ENCODE results near the gene SSBP4. TPM values are rescaled to one million over a fixed set of nuclear protein-coding genes. Genes with fewer than 3 reads are reported as not detected.

The SSBP4 gene
- total and polyA plus RNA-seq, 2 donors (not counting 1 experiment from before 2014, with no cell fraction given): 12.8 to 58.6 TPM

- Histone ChIP-seq H3K79me2 (ENCODE audit: control insufficient read depth, insufficient read depth, low read length) (peaks cover 26% of the 10 kb centered on the region), H3K9me3 (ENCODE audit: control insufficient read depth, insufficient read depth, low read depth, low read length) (no peaks in the 10 kb centered on the region), H3K9ac (ENCODE audit: insufficient read depth, low read length) (no peak overlapping the region), H2AFZ (ENCODE audit: low read length) (no peak overlapping the region), H3K27me3 (ENCODE audit: control insufficient read depth, insufficient read depth, low read length) (no peaks in the 10 kb centered on the region), H4K20me1 (ENCODE audit: control insufficient read depth, extremely low read depth, insufficient read depth, low read length) (no peaks in the 10 kb centered on the region), H3K4me3 (replicated peaks in 1 of 4; ENCODE audit: control extremely low read depth in 1 of 4, insufficient read depth in 1 of 4, low read depth in 3 of 4, low read length in 4 of 4) (no peak overlapping the region), H3K4me1 (ENCODE audit: control insufficient read depth, extremely low read depth, insufficient read depth, low read length) (peaks cover 29% of the 10 kb centered on the region), H3K27ac (ENCODE audit: insufficient read depth, low read length) (no peak overlapping the region), H3K36me3 (ENCODE audit: control insufficient read depth, insufficient read depth, low read length) (peaks cover 20% of the 10 kb centered on the region), H3K4me2 (ENCODE audit: extremely low read depth, insufficient read depth, low read length) (no peak overlapping the region)
- no peak for TF ChIP-seq EZH2 (IDR thresholded peaks at IDR 0.05; ENCODE audit: low read length, missing control alignments)
- TF ChIP-seq CTCF (conservative IDR thresholded peaks at IDR 0.05 in 1 of 2, IDR thresholded peaks at IDR 0.05 in 1 of 2; ENCODE audit: low read depth in 1 of 2, low read length in 2 of 2): no peak
- no peak for DNase-seq (ENCODE audit: low read depth in 2 of 2)
These were observed 46.8 kb downstream of the SSBP4 start for GRCh38 chr19:18465964-18466339.

GRCh38 chr19:18466354-18466753, 47.2 kb downstream of the SSBP4 start:
- Histone ChIP-seq H3K4me1 (ENCODE audit: control insufficient read depth, extremely low read depth, insufficient read depth, low read length) (peaks cover 25% of the 10 kb centered on the region), H2AFZ (ENCODE audit: low read length) (no peak overlapping the region), H3K4me2 (ENCODE audit: extremely low read depth, insufficient read depth, low read length) (no peak overlapping the region), H3K9ac (ENCODE audit: insufficient read depth, low read length) (no peak overlapping the region), H4K20me1 (ENCODE audit: control insufficient read depth, extremely low read depth, insufficient read depth, low read length) (no peaks in the 10 kb centered on the region), H3K36me3 (ENCODE audit: control insufficient read depth, insufficient read depth, low read length) (peaks cover 17% of the 10 kb centered on the region), H3K27me3 (ENCODE audit: control insufficient read depth, insufficient read depth, low read length) (no peaks in the 10 kb centered on the region), H3K9me3 (ENCODE audit: control insufficient read depth, insufficient read depth, low read depth, low read length) (no peaks in the 10 kb centered on the region), H3K27ac (ENCODE audit: insufficient read depth, low read length) (no peak overlapping the region), H3K79me2 (ENCODE audit: control insufficient read depth, insufficient read depth, low read length) (peaks cover 26% of the 10 kb centered on the region), H3K4me3 (replicated peaks in 1 of 4; ENCODE audit: control extremely low read depth in 1 of 4, insufficient read depth in 1 of 4, low read depth in 3 of 4, low read length in 4 of 4) (no peak overlapping the region)
- DNase-seq (ENCODE audit: low read depth in 2 of 2): no peak
- no peak for TF ChIP-seq EZH2 (IDR thresholded peaks at IDR 0.05; ENCODE audit: low read length, missing control alignments)
- TF ChIP-seq CTCF (conservative IDR thresholded peaks at IDR 0.05 in 1 of 2, IDR thresholded peaks at IDR 0.05 in 1 of 2; ENCODE audit: low read depth in 1 of 2, low read length in 2 of 2): no peak

- peaks cover 21% of the 10 kb centered on the region for H3K4me1 ChIP-seq (ENCODE audit: control insufficient read depth, extremely low read depth, insufficient read depth, low read length)
- H2AFZ ChIP-seq (ENCODE audit: low read length): no peak overlapping the region
- H3K9ac ChIP-seq (ENCODE audit: insufficient read depth, low read length): no peak overlapping the region
- H3K27me3 ChIP-seq (ENCODE audit: control insufficient read depth, insufficient read depth, low read length): no peaks in the 10 kb centered on the region
- no peak for DNase-seq (ENCODE audit: low read depth in 2 of 2)
- no peak overlapping the region for H3K27ac ChIP-seq (ENCODE audit: insufficient read depth, low read length)
- no peak overlapping the region for H3K4me2 ChIP-seq (ENCODE audit: extremely low read depth, insufficient read depth, low read length)
- TF ChIP-seq EZH2 (IDR thresholded peaks at IDR 0.05; ENCODE audit: low read length, missing control alignments) (no peak), CTCF (conservative IDR thresholded peaks at IDR 0.05 in 1 of 2, IDR thresholded peaks at IDR 0.05 in 1 of 2; ENCODE audit: low read depth in 1 of 2, low read length in 2 of 2) (no peak)
- H3K9me3 ChIP-seq (ENCODE audit: control insufficient read depth, insufficient read depth, low read depth, low read length): no peaks in the 10 kb centered on the region
- H3K36me3 ChIP-seq (ENCODE audit: control insufficient read depth, insufficient read depth, low read length): peaks cover 12% of the 10 kb centered on the region
- no peak overlapping the region for H3K4me3 ChIP-seq (replicated peaks in 1 of 4; ENCODE audit: control extremely low read depth in 1 of 4, insufficient read depth in 1 of 4, low read depth in 3 of 4, low read length in 4 of 4)
- peaks cover 26% of the 10 kb centered on the region for H3K79me2 ChIP-seq (ENCODE audit: control insufficient read depth, insufficient read depth, low read length)
- H4K20me1 ChIP-seq (ENCODE audit: control insufficient read depth, extremely low read depth, insufficient read depth, low read length): no peaks in the 10 kb centered on the region
These were observed 48.8 kb downstream of the SSBP4 start for GRCh38 chr19:18467978-18468377.
